Left renal pelvis (tissue), 4 donors: Measurements from ENCODE around the gene CNTN2. TPM values are rescaled to one million over a fixed set of nuclear protein-coding genes. Genes with fewer than 3 reads are reported as not detected.

Source experiments
- DNase-seq, 4 donors: peaks; one replicate each; pipeline ENCODE4 v3.0.0-alpha.2; 2013; ENCODE audit warnings: low read depth in 4 of 4, low spot score in 3 of 4
- polyA plus RNA-seq, 4 donors: library from polyadenylated mRNA; unstranded; fragments of 120-200 nt; gene quantifications; one replicate each; pipeline ENCODE4 v1.2.1, GENCODE V29; 2013; ENCODE audit not compliant: insufficient read length in 4 of 4

Gene CNTN2
- polyA plus RNA-seq, 4 donors = 0.67 to 1.6 (median 0.78) TPM

- DNase-seq = no peak
These were observed 22.5 kb upstream of the CNTN2 start for GRCh38 chr1:205020466-205020865.

- no peak for DNase-seq
These were observed 18.3 kb upstream of the CNTN2 start for GRCh38 chr1:205024679-205025078.

DNA sequence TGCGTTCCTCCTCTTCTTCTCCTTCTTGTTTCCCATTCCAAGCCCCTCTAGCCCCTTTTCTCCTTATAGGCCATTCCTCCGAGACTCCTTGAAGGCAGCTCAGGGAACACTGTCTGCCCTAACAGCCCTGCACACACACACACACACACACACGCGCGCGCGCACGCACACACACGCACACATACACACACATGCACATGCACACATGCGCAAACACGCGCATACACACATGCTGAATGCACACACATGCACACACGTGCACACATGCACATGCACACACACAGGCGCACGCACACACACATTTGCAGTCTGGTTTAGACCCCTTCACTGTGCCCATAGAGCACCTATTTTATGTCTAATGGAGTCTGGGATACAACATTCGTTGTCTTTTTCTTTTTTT lies 17.8 kb upstream of the CNTN2 start:
- DNase-seq = no peak

DNA sequence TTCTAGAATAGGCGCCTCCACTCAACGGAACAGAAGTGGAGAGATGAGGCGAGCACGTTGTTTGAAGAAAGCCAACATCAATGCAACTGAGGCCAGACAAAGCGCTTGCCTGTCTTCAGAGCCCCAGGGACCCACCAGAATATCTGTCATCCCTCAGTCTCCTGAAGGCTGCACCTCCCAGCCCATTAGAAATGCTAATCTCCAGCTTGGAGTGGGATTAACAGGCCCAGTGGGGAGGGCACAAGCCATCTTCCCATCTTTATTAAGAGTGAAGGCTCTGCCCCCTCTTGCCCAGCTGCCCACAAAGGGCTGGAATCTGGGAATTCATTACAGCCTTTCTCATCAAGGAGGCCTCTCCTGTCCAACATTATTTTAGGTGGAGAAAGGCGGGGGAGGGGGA lies 16.8 kb upstream of the CNTN2 start:
- DNase-seq = no peak

- DNase-seq = no peak
These were observed 14.6 kb upstream of the CNTN2 start for GRCh38 chr1:205028390-205028789.

DNA sequence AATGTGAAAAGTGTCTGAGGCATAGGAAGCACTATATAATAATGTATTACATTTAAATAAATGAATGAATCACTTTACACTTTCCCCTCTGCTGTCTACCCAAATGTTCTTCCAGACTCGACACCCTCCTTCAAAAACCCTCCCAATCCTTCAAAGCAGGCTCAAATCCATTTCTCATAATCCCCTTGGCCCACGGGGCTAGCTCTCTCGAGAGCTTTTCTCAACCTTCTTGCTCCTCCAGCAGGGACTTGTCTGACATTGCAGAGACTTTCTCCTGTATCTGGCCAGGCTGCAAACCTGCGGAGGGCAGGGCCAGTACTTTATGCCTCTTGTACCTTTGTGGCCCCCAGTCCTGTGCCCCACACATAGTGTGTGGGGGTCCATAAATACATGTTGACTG lies 14.1 kb upstream of the CNTN2 start:
- DNase-seq = no peak

- DNase-seq = no peak
These were observed 12.8 kb upstream of the CNTN2 start for GRCh38 chr1:205030241-205030640.

GRCh38 chr1:205030896-205031295 lies 12.1 kb upstream of the CNTN2 start:
- DNase-seq = no peak

DNA sequence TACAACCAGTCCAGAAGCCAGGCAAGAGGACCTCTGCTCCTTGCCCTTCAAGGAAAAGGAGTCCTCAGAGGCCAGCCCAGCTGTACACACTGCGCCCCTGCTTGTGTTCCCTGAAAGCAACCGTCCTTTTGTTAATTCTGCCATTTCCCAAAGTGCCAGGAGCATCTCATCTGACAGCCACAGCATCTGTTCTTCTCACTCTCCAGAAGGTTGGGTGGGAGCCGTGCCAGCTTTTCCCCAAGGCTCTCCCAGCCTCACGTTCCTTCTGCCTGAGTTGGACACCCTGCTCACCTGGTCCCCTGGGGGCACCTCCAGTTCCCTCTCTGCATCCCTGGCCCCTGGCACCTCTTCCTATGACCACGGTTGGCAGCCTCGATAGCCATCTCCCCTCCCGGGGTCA lies 10.5 kb upstream of the CNTN2 start:
- DNase-seq = no peak

DNA sequence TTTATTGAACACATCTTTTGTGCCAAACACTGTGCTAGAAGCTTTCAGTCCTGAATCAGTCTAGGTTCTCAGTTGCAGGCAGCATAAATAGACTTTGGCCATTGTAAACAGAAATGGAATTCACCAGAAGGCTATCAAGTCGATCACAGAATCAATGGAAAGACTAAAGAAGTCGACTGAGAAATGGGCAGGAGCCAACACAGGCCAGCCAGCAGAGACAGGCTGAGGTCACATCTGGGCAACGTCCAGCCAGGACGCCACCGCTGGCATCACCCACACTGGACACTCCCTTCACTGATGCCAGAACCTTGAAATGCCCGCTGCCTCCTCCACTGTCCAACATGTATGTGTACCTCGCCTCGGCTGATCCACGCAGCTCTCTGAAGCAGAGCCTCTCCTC lies 5.5 kb upstream of the CNTN2 start:
- DNase-seq = no peak

DNA sequence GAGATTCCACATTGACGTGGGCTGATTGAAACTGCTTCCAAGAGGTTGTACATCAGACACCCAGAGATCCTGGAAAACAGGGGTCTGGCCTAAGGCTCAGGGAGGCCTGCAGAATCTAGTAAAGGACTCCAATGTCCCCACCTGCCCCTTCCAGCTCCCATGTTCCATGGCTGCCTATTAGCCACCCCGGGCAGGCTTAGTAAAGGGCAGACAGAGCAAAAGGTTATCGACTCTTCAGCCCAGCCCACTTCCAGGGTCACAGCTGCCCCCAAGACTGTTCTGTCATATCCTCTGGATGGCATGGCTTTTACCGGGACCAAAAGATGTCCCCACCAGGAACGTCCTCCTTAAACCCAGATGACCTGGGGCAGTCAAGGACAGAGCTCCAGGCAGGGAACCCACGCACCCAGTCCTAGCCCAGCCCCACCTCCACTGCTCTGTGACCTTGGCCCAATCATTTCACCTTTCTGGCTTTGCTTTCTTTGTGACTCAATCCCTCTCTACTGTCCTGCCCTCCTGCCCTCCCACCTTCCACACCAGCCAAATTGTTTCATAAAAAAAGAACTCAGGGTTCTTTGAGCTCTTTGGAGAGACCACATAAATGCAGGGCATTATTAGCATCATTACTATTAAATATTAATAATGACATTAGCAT lies 4.8 kb upstream of the CNTN2 start:
- no peak for DNase-seq

DNA sequence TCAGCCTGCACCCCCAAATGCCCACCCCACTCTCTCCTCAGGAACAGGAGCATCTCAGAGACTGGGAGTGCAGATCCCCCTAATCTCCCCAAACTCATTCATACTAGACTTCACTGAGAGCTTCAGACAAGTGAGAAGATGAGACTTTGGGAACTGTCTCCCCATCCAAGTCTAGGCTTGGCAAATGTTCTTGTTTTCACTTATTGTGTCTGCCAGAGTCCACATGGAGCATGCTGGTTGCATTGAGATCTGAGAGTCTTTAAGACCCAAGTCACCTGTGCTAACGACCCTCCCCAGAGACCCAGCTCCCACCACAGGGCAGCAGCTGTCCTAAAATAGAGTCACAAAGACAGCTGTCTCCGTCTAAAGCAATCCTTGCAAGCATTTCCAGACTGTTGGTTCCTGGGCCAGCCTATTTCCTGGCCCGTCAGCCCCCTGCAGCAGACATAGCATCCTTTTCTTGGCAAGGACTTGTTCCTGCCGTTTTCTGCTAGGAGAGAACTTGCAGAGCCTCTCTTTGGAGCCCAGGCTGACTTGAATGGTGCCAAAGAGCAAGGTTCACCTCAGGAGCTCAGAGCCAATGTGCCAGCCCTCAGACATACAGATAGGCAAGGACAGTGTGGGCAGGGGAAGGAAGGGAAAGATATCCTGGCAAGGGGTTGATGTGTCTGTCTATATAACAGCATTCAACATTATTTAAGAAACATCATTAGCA lies 1.9 kb upstream of the CNTN2 start:
- no peak for DNase-seq

- DNase-seq = no peak
These were observed 758 bp upstream of the CNTN2 start for GRCh38 chr1:205041998-205042910.

DNA sequence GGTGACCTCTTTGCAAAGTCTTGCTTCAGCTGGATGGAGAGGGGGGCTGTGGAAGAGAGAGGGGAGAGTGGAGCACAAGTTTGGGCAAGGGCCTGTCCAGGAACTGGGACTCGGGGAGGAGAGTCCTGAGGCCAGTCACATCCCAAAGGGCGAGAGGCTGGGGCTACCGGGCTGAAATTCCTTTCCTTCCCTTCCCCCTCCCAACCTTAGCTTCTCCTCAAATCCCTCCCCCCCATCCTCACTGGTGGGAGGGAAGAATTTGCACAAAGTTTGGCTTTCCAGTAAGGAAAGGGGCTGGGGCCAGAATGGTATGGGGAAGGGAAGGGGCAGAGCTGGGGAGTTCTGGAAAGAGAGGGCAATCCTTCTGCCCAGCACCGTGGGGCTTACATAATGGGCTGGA lies 854 bp downstream of the CNTN2 start:
- DNase-seq = no peak

DNA sequence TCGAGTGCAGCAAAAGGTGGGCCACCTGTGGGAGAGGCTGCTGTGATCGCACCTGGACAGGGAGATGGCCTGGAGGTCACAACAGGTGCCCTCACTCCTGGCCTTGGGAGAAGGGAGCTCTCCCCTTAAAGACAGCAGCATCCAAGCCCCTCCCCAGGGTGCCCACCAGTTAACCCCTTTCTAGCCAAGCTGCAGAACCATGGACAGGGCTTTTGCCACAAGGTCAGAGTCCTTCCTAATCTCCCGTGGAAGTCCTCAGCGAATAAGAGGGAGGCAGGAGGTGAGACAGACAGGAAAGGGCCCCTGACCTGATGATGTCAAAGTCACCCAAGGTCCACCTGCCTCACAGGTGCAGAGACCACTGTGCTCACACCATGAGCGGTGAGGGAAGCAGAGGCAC lies 1.7 kb downstream of the CNTN2 start:
- DNase-seq = no peak

- DNase-seq = no peak
These were observed 2.1 kb downstream of the CNTN2 start for GRCh38 chr1:205045146-205045545.

GRCh38 chr1:205046870-205047269 lies 3.9 kb downstream of the CNTN2 start:
- no peak for DNase-seq

DNA sequence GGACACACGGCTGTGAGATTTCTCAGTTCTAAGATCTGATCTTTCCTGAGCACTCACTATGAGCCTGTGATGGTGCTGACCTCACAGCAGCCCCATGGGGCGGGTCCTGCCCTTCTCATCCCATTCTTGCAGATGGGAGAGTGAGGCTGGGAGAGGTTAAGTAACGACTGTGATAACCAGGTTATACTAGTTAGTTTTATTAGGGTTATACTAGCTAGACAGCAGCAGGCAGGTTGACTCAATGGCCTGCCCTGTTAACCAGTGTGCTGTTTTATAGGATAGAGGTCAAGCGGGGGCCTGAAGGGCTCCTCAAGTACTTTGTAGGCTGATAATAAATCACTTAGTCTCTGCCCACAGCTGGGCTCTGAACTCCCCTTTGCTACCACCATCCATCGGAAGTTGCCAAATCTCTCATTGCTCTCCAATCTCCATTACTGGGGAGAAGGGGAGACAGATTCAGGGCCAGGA lies 4.8 kb downstream of the CNTN2 start:
- DNase-seq = no peak

DNA sequence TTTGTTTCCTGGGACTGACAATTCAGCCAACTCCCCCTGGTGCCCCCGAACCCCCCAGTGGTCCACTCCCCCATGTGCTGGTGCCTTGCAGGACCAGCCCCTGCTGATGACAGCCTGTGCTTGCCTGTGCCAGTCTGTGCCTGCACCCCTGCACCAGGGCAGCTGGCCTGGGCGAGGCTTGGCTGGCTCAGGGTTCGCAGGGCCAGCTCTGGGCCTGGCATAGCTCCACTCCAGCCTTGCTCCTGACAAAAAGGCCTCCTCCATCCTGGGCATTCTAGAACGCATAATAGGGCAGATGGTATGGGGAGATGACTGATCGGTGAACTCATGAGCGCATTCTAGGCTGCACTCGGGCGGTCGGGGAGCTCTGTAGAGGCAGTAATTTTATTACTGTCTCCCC lies 5.4 kb downstream of the CNTN2 start:
- no peak for DNase-seq

- no peak for DNase-seq
These were observed 6.5 kb downstream of the CNTN2 start for GRCh38 chr1:205049479-205049878.

DNA sequence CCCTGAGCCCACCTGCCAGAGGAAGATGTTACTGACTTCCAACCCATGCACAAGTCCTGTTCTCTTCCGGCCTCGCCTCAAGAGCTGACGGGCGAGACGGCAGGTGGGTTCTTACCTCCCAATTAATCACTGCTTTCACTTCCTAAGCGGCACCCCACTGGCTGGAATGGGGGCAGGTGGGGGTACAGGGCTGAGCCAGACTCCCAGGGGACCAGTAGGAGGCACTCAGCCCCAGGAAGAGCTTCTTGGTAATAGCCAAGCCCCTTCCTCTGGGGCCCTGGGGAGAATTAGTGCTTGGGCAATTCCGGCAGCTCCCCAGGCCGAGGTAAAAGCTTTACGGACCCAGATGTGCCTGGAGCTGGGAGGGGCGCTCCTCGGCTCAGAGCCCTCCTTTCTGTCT lies 9.7 kb downstream of the CNTN2 start:
- no peak for DNase-seq
